ENCODE measurements around the gene NEK2. TPM values are rescaled to one million over a fixed set of nuclear protein-coding genes. Genes with fewer than 3 reads are reported as not detected.

NEK2 gene
- total RNA-seq, 1 experiment from 2014 or later: 50.2 TPM

DNA sequence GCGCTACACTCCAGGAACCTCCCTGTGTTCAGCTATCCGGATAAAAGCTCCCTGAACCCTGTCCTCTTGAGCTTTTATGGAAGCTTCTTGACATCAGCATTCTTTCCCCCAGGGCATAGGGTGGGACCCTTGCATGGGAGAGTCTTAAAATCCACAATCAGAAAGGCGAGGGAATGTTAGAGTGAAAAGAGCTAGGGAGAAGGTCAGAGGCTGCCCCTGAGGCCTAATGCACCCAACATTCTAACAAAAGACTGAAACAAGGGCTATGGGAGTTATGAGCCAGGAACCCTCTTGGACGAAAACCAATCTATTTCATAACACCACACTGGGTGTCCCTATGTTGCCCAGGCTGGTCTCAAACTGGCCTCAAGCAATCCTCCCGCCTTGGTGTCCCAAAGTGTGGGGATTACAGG, 36.7 kb downstream of the NEK2 start:
- Histone ChIP-seq H3K79me2 (ENCODE audit: insufficient read depth, low read length) (no peaks in the 10 kb centered on the region), H3K36me3 (ENCODE audit: control insufficient read depth in 1 of 2, insufficient read depth in 2 of 2, low read length in 2 of 2) (no peaks in the 10 kb centered on the region), H3K9ac (ENCODE audit: low read length) (no peak overlapping the region), H2AFZ (ENCODE audit: low read depth, low read length, poor library complexity, severe bottlenecking) (no peak overlapping the region), H3K9me3 (ENCODE audit: control insufficient read depth in 1 of 2, insufficient read depth in 1 of 2, low read depth in 1 of 2, low read length in 2 of 2) (no peaks in the 10 kb centered on the region), H3K4me1 (ENCODE audit: control insufficient read depth in 1 of 2, insufficient read depth in 2 of 2, low read length in 2 of 2) (peaks cover 14 to 38% of the 10 kb centered on the region in 2 experiments), H4K20me1 (ENCODE audit: insufficient read depth) (no peaks in the 10 kb centered on the region), H3K4me2 (ENCODE audit: low read length) (no peak overlapping the region), H3K27me3 (ENCODE audit: insufficient read depth, low read length) (no peaks in the 10 kb centered on the region), H3K4me3 (replicated peaks in 1 of 2; ENCODE audit: low read depth in 1 of 2, low read length in 2 of 2) (no peak overlapping the region), H3K9me2 (ENCODE audit: insufficient read depth) (no peaks in the 10 kb centered on the region), H3K27ac (ENCODE audit: low read depth, low read length) (no peak overlapping the region)
- ChIA-PET CTCF (no interaction called here), RAD21 (ENCODE audit: low non-redundant PET in 1 of 2, low total read pairs in 2 of 2, uncharacterized antibody in 2 of 2, unreplicated experiment in 2 of 2) (no interaction called here), POLR2A (no interaction called here)
- intact Hi-C loops (cut with micrococcal nuclease): no loop called here
- TF ChIP-seq ZFX (IDR thresholded peaks at IDR 0.05): no peak
- TF ChIP-seq, protein P1, sequence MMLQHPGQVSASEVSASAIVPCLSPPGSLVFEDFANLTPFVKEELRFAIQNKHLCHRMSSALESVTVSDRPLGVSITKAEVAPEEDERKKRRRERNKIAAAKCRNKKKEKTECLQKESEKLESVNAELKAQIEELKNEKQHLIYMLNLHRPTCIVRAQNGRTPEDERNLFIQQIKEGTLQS (IDR thresholded peaks at IDR 0.05): no peak
- TF ChIP-seq FOSL1 (IDR thresholded peaks at IDR 0.05; ENCODE audit: low read depth): no peak
- TF ChIP-seq, protein P2, sequence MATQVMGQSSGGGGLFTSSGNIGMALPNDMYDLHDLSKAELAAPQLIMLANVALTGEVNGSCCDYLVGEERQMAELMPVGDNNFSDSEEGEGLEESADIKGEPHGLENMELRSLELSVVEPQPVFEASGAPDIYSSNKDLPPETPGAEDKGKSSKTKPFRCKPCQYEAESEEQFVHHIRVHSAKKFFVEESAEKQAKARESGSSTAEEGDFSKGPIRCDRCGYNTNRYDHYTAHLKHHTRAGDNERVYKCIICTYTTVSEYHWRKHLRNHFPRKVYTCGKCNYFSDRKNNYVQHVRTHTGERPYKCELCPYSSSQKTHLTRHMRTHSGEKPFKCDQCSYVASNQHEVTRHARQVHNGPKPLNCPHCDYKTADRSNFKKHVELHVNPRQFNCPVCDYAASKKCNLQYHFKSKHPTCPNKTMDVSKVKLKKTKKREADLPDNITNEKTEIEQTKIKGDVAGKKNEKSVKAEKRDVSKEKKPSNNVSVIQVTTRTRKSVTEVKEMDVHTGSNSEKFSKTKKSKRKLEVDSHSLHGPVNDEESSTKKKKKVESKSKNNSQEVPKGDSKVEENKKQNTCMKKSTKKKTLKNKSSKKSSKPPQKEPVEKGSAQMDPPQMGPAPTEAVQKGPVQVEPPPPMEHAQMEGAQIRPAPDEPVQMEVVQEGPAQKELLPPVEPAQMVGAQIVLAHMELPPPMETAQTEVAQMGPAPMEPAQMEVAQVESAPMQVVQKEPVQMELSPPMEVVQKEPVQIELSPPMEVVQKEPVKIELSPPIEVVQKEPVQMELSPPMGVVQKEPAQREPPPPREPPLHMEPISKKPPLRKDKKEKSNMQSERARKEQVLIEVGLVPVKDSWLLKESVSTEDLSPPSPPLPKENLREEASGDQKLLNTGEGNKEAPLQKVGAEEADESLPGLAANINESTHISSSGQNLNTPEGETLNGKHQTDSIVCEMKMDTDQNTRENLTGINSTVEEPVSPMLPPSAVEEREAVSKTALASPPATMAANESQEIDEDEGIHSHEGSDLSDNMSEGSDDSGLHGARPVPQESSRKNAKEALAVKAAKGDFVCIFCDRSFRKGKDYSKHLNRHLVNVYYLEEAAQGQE (IDR thresholded peaks at IDR 0.05; ENCODE audit: low read depth): no peak
- TF ChIP-seq SIN3A (IDR thresholded peaks at IDR 0.05; ENCODE audit: low read depth): no peak
- TF ChIP-seq, protein P3, sequence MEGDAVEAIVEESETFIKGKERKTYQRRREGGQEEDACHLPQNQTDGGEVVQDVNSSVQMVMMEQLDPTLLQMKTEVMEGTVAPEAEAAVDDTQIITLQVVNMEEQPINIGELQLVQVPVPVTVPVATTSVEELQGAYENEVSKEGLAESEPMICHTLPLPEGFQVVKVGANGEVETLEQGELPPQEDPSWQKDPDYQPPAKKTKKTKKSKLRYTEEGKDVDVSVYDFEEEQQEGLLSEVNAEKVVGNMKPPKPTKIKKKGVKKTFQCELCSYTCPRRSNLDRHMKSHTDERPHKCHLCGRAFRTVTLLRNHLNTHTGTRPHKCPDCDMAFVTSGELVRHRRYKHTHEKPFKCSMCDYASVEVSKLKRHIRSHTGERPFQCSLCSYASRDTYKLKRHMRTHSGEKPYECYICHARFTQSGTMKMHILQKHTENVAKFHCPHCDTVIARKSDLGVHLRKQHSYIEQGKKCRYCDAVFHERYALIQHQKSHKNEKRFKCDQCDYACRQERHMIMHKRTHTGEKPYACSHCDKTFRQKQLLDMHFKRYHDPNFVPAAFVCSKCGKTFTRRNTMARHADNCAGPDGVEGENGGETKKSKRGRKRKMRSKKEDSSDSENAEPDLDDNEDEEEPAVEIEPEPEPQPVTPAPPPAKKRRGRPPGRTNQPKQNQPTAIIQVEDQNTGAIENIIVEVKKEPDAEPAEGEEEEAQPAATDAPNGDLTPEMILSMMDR (IDR thresholded peaks at IDR 0.05 in 2 of 3, conservative IDR thresholded peaks at IDR 0.05 in 1 of 3; ENCODE audit: borderline replicate concordance in 1 of 3, insufficient read depth in 1 of 3, low read depth in 2 of 3, low read length in 2 of 3): no peak
- TF ChIP-seq, protein P4, sequence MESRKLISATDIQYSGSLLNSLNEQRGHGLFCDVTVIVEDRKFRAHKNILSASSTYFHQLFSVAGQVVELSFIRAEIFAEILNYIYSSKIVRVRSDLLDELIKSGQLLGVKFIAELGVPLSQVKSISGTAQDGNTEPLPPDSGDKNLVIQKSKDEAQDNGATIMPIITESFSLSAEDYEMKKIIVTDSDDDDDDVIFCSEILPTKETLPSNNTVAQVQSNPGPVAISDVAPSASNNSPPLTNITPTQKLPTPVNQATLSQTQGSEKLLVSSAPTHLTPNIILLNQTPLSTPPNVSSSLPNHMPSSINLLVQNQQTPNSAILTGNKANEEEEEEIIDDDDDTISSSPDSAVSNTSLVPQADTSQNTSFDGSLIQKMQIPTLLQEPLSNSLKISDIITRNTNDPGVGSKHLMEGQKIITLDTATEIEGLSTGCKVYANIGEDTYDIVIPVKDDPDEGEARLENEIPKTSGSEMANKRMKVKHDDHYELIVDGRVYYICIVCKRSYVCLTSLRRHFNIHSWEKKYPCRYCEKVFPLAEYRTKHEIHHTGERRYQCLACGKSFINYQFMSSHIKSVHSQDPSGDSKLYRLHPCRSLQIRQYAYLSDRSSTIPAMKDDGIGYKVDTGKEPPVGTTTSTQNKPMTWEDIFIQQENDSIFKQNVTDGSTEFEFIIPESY (IDR thresholded peaks at IDR 0.05; ENCODE audit: extremely low read depth, insufficient replicate concordance, low read length): no peak
- no peak for TF ChIP-seq RAD21 (IDR thresholded peaks at IDR 0.05; ENCODE audit: low read depth)
- no TSS peak for BruUV-seq (replicated peaks)
- ATAC-seq (no peak), DNase-seq (ENCODE audit: low read depth, low spot score) (no peak)
